ENCODE data around the gene NTM. TPM values are rescaled to one million over a fixed set of nuclear protein-coding genes. Genes with fewer than 3 reads are reported as not detected.
A peak's percentile ranks its signal among the peaks of the same experiment; 100 is the strongest.

The NTM gene
- total and polyA plus RNA-seq, 2 donors from 2014 or later = 0.92 to 10.3 TPM

DNA sequence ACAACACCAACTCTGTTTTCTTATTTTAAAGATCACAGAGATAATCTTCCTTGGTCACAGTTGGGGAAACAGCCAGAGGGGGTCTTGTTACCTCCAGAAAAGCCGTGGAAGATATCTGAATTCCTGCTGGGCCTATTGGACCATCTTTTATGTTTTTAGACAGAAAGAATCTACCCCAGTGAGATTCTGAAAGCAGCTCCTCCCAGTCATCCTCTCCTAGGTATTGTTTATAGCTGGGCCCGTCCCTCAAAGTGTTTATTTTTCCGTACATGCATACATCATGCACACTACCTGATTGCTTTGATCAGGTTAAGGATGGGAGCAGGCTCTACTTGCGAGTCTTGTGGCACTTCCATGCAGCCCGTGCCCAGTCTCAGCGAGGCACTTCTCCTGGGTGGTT lies 742.4 kb downstream of the NTM start:
- H3K4me1 ChIP-seq (ENCODE audit: control insufficient read depth in 2 of 3, insufficient read depth in 2 of 3, low read depth in 1 of 3, low read length in 3 of 3) = no peaks in the 10 kb centered on the region
- H3K9me3 ChIP-seq (ENCODE audit: control insufficient read depth in 2 of 3, insufficient read depth in 1 of 3, low read length in 3 of 3) = no peaks in the 10 kb centered on the region
- intact Hi-C loops (cut with DNase I) = no loop called here
- H3K4me3 ChIP-seq (ENCODE audit: low read length in 3 of 3) = no peak overlapping the region
- no peak overlapping the region for H3K9ac ChIP-seq (ENCODE audit: low read length in 3 of 3)
- DNase-seq (no peak), FAIRE-seq (no peak)
- no peaks in the 10 kb centered on the region for H3K27me3 ChIP-seq (ENCODE audit: control insufficient read depth, insufficient read depth, low read length)
- H3K36me3 ChIP-seq (ENCODE audit: control insufficient read depth in 2 of 3, insufficient read depth in 3 of 3, low read length in 3 of 3) = no peaks in the 10 kb centered on the region
- H3K27ac ChIP-seq (ENCODE audit: low read depth in 2 of 2, low read length in 2 of 2) = no peak overlapping the region
- TF ChIP-seq, protein P1, sequence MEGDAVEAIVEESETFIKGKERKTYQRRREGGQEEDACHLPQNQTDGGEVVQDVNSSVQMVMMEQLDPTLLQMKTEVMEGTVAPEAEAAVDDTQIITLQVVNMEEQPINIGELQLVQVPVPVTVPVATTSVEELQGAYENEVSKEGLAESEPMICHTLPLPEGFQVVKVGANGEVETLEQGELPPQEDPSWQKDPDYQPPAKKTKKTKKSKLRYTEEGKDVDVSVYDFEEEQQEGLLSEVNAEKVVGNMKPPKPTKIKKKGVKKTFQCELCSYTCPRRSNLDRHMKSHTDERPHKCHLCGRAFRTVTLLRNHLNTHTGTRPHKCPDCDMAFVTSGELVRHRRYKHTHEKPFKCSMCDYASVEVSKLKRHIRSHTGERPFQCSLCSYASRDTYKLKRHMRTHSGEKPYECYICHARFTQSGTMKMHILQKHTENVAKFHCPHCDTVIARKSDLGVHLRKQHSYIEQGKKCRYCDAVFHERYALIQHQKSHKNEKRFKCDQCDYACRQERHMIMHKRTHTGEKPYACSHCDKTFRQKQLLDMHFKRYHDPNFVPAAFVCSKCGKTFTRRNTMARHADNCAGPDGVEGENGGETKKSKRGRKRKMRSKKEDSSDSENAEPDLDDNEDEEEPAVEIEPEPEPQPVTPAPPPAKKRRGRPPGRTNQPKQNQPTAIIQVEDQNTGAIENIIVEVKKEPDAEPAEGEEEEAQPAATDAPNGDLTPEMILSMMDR (IDR thresholded peaks at IDR 0.05; ENCODE audit: borderline replicate concordance, extremely low read depth, insufficient read depth) = no peak

DNA sequence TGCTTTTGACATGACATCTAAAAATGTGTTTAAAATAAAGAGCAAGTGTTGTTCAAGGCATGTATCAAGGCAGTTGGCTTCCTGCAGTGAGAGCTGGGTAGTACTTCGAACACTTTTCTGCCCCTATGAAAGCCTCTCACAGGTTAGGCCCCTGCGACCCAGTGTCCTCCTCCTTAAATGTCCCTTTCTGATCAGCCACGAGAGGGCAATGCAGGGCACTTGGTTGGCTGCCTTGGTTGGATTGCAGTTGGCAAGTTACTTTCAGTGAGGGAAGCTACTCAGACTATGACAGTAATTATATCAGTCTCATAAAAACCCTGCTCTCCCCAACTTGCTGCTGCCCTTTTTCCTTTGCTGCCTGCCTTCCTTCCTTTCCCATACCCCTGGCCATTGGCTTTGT lies 743.8 kb downstream of the NTM start:
- H3K27ac ChIP-seq (ENCODE audit: low read depth in 2 of 2, low read length in 2 of 2) = no peak overlapping the region
- DNase-seq = peak in 4 of 5 donors; percentile 58 to 75 (median 72)
- no peaks in the 10 kb centered on the region for H3K9me3 ChIP-seq (ENCODE audit: control insufficient read depth in 2 of 3, insufficient read depth in 1 of 3, low read length in 3 of 3)
- no peaks in the 10 kb centered on the region for H3K27me3 ChIP-seq (ENCODE audit: control insufficient read depth, insufficient read depth, low read length)
- TF ChIP-seq, protein P1 (IDR thresholded peaks at IDR 0.05; ENCODE audit: borderline replicate concordance, extremely low read depth, insufficient read depth) = peak; percentile 52
- H3K9ac ChIP-seq (ENCODE audit: low read length in 3 of 3) = no peak overlapping the region
- no peaks in the 10 kb centered on the region for H3K4me1 ChIP-seq (ENCODE audit: control insufficient read depth in 2 of 3, insufficient read depth in 2 of 3, low read depth in 1 of 3, low read length in 3 of 3)
- no peaks in the 10 kb centered on the region for H3K36me3 ChIP-seq (ENCODE audit: control insufficient read depth in 2 of 3, insufficient read depth in 3 of 3, low read length in 3 of 3)
- H3K4me3 ChIP-seq (ENCODE audit: low read length in 3 of 3) = no peak overlapping the region
- intact Hi-C loops (cut with DNase I) = no loop called here
- FAIRE-seq = no peak

DNA sequence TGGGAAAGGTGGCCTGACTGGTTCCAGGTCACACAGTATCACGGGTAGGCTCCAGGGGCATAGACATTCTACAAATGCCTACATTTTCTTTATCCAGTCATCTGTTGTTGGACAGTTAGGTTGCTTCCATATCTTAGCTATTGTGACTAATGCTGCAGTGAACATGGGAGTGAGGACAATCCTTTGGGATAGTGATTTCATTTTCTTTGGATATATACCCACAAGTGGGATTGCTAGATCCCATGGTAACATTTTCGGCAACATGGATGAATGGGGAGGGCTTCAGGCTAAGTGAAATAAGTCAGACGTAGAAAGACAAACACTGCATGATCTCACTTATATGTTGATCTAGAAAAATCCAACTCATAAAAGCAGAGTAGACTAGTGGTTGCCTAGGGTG lies 744.3 kb downstream of the NTM start:
- intact Hi-C loops (cut with DNase I) = no loop called here
- H3K36me3 ChIP-seq (ENCODE audit: control insufficient read depth in 2 of 3, insufficient read depth in 3 of 3, low read length in 3 of 3) = no peaks in the 10 kb centered on the region
- H3K9ac ChIP-seq (ENCODE audit: low read length in 3 of 3) = no peak overlapping the region
- TF ChIP-seq, protein P1 (IDR thresholded peaks at IDR 0.05; ENCODE audit: borderline replicate concordance, extremely low read depth, insufficient read depth) = no peak
- no peaks in the 10 kb centered on the region for H3K27me3 ChIP-seq (ENCODE audit: control insufficient read depth, insufficient read depth, low read length)
- no peaks in the 10 kb centered on the region for H3K9me3 ChIP-seq (ENCODE audit: control insufficient read depth in 2 of 3, insufficient read depth in 1 of 3, low read length in 3 of 3)
- DNase-seq (no peak), FAIRE-seq (no peak)
- H3K4me3 ChIP-seq (ENCODE audit: low read length in 3 of 3) = no peak overlapping the region
- H3K27ac ChIP-seq (ENCODE audit: low read depth in 2 of 2, low read length in 2 of 2) = no peak overlapping the region
- no peaks in the 10 kb centered on the region for H3K4me1 ChIP-seq (ENCODE audit: control insufficient read depth in 2 of 3, insufficient read depth in 2 of 3, low read depth in 1 of 3, low read length in 3 of 3)

DNA sequence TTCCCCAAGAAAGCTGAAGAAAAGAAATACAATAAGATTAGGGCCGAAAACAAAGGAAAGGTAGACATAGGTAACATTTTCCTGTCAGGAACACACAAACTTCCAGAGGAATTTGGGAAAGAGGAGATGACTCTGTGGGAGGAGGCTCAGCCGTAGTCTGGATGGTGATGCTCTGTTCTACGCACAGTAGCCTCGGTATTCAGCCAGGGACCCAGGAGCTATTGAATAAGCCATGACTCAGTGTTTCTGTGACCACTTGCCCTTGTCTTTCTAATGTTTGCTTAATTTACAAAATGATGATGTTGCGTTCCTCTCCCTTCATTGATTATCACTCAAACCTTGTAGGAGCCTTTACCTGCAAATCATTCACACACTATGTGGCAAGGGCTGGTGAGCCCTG lies 745.0 kb downstream of the NTM start:
- Histone ChIP-seq H3K9ac (ENCODE audit: low read length in 3 of 3) (no peak overlapping the region), H3K4me1 (ENCODE audit: control insufficient read depth in 2 of 3, insufficient read depth in 2 of 3, low read depth in 1 of 3, low read length in 3 of 3) (no peaks in the 10 kb centered on the region), H3K27me3 (ENCODE audit: control insufficient read depth, insufficient read depth, low read length) (no peaks in the 10 kb centered on the region), H3K9me3 (ENCODE audit: control insufficient read depth in 2 of 3, insufficient read depth in 1 of 3, low read length in 3 of 3) (no peaks in the 10 kb centered on the region), H3K4me3 (ENCODE audit: low read length in 3 of 3) (no peak overlapping the region), H3K36me3 (ENCODE audit: control insufficient read depth in 2 of 3, insufficient read depth in 3 of 3, low read length in 3 of 3) (no peaks in the 10 kb centered on the region), H3K27ac (ENCODE audit: low read depth in 2 of 2, low read length in 2 of 2) (no peak overlapping the region)
- FAIRE-seq = no peak
- intact Hi-C loops (cut with DNase I) = no loop called here
- DNase-seq = no peak
- TF ChIP-seq, protein P1 (IDR thresholded peaks at IDR 0.05; ENCODE audit: borderline replicate concordance, extremely low read depth, insufficient read depth) = no peak
